Stimulated activated CD4-positive, alpha-beta T cell treated with anti-CD3 and anti-CD28 coated beads, Interleukin-1b, Interleukin-23, amount 100 ng/mL, for 48 hours (primary cell): ENCODE data around the gene PRICKLE4.

ENCODE experiments used
- DNase-seq: peaks from one replicate; pipeline ENCODE4 v3.0.0-alpha.2; 2020

Gene PRICKLE4

DNA sequence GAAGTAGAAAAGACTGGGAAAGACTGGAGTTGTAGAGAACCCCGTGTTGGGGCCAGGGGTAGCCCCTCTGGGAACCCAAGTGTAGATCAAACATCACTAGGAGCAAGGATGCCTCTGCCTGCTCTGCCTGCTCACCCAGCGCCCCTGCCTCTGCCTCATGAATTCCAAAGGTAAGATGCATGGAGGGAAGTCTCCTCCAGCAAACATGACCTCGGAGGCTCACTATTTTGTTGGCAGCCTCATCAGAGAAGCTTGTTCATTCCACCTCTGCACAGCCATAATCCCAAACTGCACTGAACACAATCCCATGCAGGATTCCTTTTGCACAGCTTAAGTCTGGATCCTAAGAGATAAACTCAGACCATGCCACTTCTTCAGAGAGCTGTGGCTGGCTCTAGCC lies 5.7 kb upstream of the PRICKLE4 start:
- no peak for DNase-seq

DNA sequence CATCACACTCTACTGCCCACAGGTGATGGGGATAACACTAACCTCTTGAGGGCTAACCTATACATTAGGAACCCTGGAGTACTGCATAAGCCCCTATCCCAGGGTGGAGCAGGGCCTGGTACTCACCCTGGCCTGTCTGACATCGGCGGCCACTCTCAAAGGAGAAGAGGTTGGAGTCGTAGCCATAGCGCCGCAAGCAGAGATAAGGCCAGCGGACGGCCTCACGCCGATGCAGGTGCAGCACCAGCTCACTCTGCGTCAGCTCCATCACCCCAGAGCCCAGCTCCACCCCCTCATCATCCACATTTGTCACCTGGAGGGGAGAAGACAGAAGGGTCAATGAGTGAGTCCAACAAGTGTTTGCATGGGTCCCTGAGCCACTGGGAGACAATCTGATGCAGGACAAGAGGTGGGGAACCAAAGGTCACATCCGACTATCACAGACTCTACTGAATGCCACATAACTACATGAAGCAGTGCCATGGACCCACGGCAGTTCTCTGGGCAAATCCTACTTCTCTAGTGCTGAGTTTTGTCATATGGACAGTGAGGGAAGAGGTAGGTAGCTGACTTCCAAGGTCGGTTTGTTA lies 5.2 kb upstream of the PRICKLE4 start:
- no peak for DNase-seq

GRCh38 chr6:41777551-41778285 lies 2.9 kb upstream of the PRICKLE4 start:
- DNase-seq, result no peak

GRCh38 chr6:41778895-41779294 lies 1.7 kb upstream of the PRICKLE4 start:
- no peak for DNase-seq

DNA sequence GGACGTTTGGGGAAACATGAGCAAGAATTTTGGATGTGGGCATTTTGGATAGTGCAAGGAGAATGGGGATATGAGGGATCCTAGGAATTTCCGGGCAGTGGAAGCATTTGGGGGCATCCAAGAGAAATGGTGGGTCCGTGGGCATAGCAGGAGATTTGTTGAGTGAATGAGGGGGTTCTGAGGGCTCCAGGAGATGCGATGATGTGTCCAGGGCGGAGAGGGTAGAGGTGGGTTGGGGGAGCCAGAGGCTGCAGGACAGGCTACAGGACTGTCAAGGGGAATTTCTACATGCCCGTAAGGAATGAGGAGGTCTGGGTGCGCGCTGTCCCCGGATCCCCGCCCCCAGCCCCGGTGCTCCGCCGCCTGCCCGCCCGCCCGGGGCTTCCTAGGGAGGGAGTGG lies 1.2 kb upstream of the PRICKLE4 start:
- DNase-seq, result no peak

DNA sequence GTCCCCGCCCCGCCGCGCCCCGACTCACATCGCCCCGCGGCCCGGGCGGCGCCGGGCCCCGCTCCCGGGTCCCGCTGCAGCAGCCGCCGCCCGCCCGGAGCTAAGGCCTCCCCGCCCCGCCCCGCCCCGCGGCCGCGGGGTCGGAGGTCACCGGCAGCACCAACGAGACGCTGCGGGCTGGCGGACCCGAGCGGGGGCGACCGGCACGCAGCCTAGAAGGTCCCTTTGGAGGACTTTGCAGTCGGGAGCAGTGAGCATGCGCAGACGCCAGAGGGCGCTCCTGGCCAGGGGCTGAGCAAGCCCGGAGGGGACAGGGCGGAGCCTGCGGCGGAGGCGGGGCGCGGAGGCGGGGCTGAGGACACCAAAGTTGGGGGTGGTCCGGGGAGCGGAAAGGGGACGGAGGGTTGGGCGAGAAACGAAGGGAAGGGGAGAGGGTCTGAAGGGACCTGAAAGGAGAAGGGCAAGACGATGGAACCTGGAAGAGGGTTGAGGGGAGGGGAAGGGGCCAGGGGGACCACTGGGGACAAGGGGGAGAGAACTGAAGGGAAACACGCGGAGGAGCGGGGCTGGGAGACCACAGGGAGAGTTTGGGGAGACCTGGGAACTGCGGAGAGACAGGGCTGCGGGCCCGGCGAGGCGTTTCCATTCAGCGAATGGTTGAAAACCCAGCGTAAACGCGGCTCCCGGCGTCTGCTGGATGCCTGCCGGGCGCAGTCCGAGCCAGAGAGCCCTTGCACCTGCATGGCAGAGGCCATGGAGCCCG lies 613 bp upstream of the PRICKLE4 start, which contains the start of gene FRS3:
FRS3 (minus strand) TSS at position 113 of the 763 bp plus-strand sequence. CDS start 2,913 bp downstream, outside the sequence.
- DNase-seq, result peak; percentile 99

- DNase-seq, result no peak
Observed at GRCh38 chr6:41781366-41781730, 766 bp downstream of the PRICKLE4 start.

GRCh38 chr6:41783106-41783780 lies 2.7 kb downstream of the PRICKLE4 start:
- no peak for DNase-seq

DNA sequence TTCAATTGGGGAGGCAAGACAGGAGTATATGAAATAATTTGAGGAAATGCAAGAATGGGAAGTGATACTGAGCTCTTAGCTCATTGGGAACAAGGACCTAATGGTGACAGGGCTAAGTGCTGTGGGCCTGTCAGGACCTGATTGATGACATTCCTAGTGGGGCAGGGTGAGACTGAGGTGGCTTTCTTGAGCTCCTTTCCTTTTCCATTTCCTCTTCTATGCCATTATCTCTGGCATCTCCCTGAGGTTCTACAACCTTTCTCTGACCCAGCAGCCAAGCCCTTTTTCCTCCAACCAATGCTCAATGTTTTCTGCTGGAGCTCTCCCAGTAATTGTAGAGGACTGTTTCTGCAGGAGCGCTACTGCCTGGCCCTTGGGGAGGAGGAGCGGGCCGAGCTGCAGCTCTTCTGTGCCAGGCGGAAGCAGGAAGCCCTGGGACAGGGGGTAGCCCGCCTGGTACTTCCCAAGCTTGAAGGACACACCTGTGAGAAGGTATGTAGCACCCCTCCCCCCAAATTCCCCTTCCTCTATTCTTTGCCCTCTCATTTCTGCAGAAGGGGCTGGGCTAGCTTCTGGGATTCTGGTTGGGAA lies 4.1 kb downstream of the PRICKLE4 start:
- no peak for DNase-seq

GRCh38 chr6:41785254-41785653 lies 4.7 kb downstream of the PRICKLE4 start:
- DNase-seq, result no peak

- no peak for DNase-seq
Observed at GRCh38 chr6:41785689-41786450, 5.3 kb downstream of the PRICKLE4 start.

DNA sequence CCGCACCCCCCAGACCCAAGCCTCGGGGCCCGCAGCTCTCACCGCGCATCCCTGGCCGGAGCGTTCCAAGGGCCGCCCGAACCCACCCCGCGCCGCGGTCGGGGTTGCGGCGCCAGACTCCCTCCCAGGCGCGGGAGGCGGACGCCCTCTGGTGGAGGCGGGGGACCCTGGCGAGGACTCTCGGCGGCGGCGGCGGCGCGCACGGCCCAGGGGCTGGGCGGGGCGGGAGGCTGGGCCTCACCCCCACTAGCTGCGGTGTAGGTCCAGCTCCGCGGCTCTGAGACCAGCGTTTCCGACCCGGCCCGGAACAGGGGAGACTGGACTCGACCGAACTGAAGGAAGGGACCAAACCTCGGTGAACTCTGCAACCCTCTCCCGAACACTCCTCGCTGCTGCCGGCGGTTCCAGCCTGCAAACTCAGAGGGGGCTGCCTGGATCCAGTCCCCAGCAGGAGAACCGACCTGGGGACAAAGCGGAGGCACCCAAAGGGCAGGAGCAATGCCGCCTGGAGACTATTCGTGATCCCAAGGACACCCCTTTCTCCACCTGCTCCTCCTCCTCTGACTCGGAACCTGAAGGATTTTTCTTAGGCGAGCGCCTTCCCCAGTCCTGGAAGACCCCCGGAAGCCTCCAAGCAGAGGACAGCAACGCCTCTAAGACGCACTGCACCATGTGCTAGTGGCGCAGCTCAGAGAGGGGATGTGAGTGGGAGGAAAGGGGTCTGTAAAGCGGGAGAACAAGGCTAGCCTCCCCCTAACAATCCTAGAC lies 6.1 kb downstream of the PRICKLE4 start:
- DNase-seq, result peak; percentile 83

- peak; percentile 95 for DNase-seq
Observed at GRCh38 chr6:41787219-41787917, 6.8 kb downstream of the PRICKLE4 start, which contains the start of gene TOMM6. Gene TOMM6 (plus strand): TSS chr6:41787694. CDS start chr6:41787698, 4 bp downstream.

DNA sequence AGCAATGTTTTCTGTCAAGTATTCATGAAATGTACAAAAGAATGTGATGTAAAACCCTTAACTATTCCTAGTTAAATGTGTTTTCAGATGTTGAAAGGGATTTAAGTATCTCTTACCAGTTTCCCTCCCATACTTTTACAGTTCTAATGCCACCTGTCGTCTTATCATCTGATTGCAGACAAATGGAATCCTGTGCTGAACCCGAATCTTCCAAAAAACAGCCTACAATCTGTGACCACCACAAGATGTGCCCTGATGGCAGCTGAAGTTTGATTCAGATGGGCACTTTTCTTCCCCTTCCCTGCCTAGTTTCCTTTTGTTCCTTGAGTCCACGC lies 8.8 kb downstream of the PRICKLE4 start:
- no peak for DNase-seq

GRCh38 chr6:41790045-41790444 lies 9.5 kb downstream of the PRICKLE4 start:
- no peak for DNase-seq

DNA sequence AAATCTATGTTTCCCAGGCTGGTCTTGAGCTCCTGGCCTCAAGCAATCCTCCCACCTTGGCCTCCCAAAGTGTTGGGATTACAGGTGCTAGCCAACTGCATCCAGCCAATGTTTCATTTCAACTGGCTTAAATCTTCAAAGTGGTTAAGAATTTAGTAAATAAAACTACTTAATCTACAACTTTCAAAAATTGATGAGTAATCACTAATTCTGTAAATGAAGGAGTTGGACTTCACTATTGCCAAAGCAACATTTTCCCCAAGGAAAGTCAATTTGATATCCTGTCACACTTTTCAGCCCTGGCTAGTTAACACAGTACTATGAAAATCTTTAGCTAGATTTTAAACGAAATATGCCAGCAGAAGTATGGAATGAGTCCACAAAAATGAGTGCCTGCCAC lies 10.7 kb downstream of the PRICKLE4 start:
- DNase-seq, result no peak

DNA sequence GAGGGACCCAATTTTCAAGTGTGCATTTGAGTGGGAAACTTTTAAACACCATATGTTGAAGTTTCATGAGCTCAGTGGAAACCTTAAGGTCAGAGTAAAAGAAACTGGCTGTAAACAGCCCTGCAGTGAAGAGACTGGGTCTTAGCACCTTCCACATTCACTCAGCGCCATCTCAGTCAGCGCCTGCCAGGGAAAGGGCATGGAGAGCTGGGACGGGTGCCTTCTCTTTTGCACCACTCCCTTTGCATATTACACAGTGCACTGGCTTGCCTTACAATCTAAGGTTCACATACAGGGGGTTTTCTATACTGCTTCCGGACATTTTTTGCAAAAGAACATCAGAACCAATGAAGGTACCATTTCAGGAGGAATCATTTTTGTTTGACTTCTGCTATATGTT lies 11.4 kb downstream of the PRICKLE4 start:
- DNase-seq, result no peak

- DNase-seq, result no peak
Observed at GRCh38 chr6:41796474-41796873, 15.9 kb downstream of the PRICKLE4 start.

DNA sequence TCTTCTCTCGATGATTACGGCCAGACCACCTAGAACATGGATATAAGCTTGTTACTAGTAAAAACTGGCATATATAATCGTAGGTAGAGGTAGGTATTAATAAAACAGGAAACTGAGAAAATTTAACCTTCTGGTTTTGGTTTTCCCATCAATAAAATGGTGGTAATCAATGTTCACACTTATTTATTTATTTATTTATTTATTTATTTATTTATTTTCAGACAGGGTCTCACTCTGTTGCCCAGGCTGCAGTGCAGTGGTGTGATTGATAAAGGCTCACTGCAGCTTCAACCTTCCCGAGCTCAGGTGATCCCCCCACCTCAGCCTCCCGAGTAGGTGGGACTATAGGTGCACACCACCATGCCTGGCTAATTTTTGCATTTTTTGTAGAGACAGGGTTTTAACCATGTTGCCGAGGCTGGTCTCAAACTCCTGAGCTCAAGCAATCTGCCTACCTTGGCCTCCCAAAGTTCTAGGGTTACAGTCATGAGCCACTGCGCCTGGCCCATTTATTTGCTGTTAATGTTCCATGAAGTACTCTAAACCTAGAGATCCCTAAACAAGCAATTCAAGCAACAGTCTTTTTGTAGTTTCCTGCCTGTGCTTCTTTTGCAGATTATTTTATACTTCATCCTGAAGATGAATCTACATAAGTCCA lies 18.4 kb downstream of the PRICKLE4 start:
- no peak for DNase-seq

- no peak for DNase-seq
Observed at GRCh38 chr6:41799559-41799911, 19.0 kb downstream of the PRICKLE4 start.
